Endothelial cell of umbilical vein (primary cell): Measurements from ENCODE around the gene FDX1.

ENCODE experiments used
- CTCF ChIP-seq, 2 donors: IDR thresholded peaks; 1 replicate in 1 of 2; 2 replicates in 1 of 2; pipeline ENCODE4 v1.5.1; 2011; ENCODE audit warnings: low read length in 2 of 2, mild to moderate bottlenecking in 2 of 2, moderate library complexity in 2 of 2, control low read depth in 1 of 2, inconsistent platforms in 1 of 2, low read depth in 1 of 2; ENCODE audit not compliant: insufficient read depth in 1 of 2; ENCODE audit errors: extremely low read depth in 1 of 2
- EZH2 ChIP-seq: IDR thresholded peaks from 2 replicates; pipeline ENCODE4 v1.6.1; 2012; ENCODE audit warnings: borderline replicate concordance, low read depth, mild to moderate bottlenecking, moderate library complexity, low read length, inconsistent platforms; ENCODE audit not compliant: severe bottlenecking
- JUN ChIP-seq: IDR thresholded peaks from 2 replicates; pipeline ENCODE4 v1.6.1; 2011; ENCODE audit warnings: borderline replicate concordance, low read depth; ENCODE audit not compliant: insufficient read length, insufficient read depth
- MAX ChIP-seq: IDR thresholded peaks from 2 replicates; pipeline ENCODE4 v1.6.1; 2011; ENCODE audit not compliant: insufficient read depth, insufficient read length
- POLR2A ChIP-seq: IDR thresholded peaks from 2 replicates; pipeline ENCODE4 v1.6.1; 2012; ENCODE audit warnings: low read depth, mild to moderate bottlenecking, control low read depth, low read length

GRCh38 chr11:110509472-110509871 lies 79.7 kb downstream of the FDX1 start:
- TF ChIP-seq CTCF (IDR thresholded peaks at IDR 0.05; ENCODE audit: extremely low read depth in 1 of 2, insufficient read depth in 1 of 2, low read depth in 1 of 2, low read length in 2 of 2) (no peak), POLR2A (no peak), JUN (no peak), MAX (no peak), EZH2 (no peak)
